Activated CD8-positive, alpha-beta T cell treated with anti-CD3 and anti-CD28 coated beads for 36 hours (primary cell): Measurements from ENCODE around the gene PPP1R1C. TPM values are rescaled to one million over a fixed set of nuclear protein-coding genes. Genes with fewer than 3 reads are reported as not detected.

Source experiments
- ATAC-seq: fragments of 200-7000 bp; cut with Tn5 transposase; one replicate; pipeline ENCODE4 v1.10.0; 2021; ENCODE audit warnings: mild to moderate bottlenecking, moderate library complexity
- CTCF ChIA-PET: fragments of 350-600 bp; sonication (Branson Sonifier 250); formaldehyde crosslinking; loops from one replicate; lab custom pipeline; 2021; ENCODE audit warnings: antibody characterized with exemption; lab: Charles Lee
- POLR2A ChIA-PET: fragments of 350-600 bp; sonication (Branson Sonifier 250); formaldehyde crosslinking; loops from one replicate; lab custom pipeline; 2021; ENCODE audit warnings: antibody characterized with exemption; lab: Charles Lee
- DNase-seq: peaks from one replicate; pipeline ENCODE4 v3.0.0-alpha.2; 2020
- H3K27ac Mint-ChIP-seq: one replicate; pipeline ENCODE4 v1.8.0; 2021; ENCODE audit warnings: mild to moderate bottlenecking, mixed read lengths
- H3K27me3 Mint-ChIP-seq: one replicate; pipeline ENCODE4 v1.8.0; 2021; ENCODE audit warnings: mixed read lengths
- H3K36me3 Mint-ChIP-seq: one replicate; pipeline ENCODE4 v1.8.0; 2021; ENCODE audit warnings: low read depth, mixed read lengths
- H3K4me1 Mint-ChIP-seq: one replicate; pipeline ENCODE4 v1.8.0; 2021; ENCODE audit warnings: low read depth, mixed read lengths
- H3K4me3 Mint-ChIP-seq: one replicate; pipeline ENCODE4 v1.8.0; 2021; ENCODE audit warnings: mild to moderate bottlenecking, moderate library complexity, mixed read lengths
- H3K9me3 Mint-ChIP-seq: one replicate; pipeline ENCODE4 v1.8.0; 2021; ENCODE audit warnings: mixed read lengths
- intact Hi-C: fragments of 100-400 bp; cut with micrococcal nuclease; formaldehyde crosslinking; loops from one replicate; pipeline ENCODE4 v1.10.0; 2022
- total RNA-seq, 2 experiments: library from RNA; stranded (reverse); gene quantifications; one replicate each; pipeline ENCODE4 v1.2.3, GENCODE V29; 2021
- TF ChIP-seq, protein P1 (sequence below): fragments of 200-600 bp; IDR thresholded peaks from one replicate; pipeline ENCODE4 v1.8.0; 2022; ENCODE audit warnings: antibody characterized with exemption, mild to moderate bottlenecking

The PPP1R1C gene
- total RNA-seq, 2 experiments from 2014 or later, result not detected

DNA sequence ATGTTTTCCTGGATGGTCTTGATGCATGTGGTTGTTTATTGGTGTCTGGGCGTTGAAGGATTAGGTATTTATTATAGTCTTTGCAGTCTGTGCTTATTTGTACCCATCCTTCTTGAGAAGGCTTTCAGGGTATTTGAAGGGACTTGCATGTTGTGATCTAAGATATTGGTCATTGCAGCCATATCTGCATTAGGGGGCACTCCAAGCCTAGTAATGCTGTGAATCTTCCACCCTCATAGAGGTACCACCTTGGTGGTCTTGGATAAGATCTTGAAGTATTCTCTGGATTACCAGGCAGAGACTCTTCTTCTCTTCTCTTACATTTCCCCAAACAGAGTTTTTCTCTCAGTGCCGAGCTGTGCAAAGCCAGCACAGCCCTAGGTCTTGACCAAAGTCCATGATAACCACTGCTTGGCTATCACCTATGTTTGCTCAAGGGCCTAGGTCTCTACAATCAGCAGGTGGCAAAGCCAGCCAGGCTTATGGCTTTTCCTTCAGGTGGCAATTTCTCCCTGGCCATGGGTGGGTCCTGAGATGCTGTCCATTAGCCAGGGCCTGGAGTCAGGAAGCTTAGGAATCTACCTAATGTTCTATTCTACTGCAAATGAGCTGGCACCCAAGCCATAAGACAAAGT lies 15.4 kb upstream of the PPP1R1C start:
- ChIA-PET CTCF (interaction anchor here (0.8 kb wide), 2 partner anchors 15 to 108 kb away, joined by 3 to 6 read pairs; no protein-coding TSS in a partner anchor), POLR2A (interaction anchor here (1.0 kb wide), 1 partner anchor 13 kb away, joined by 3 read pairs; no protein-coding TSS in a partner anchor)
- Mint-ChIP-seq H3K4me3 (no peak overlapping the region), H3K9me3 (no peaks in the 10 kb centered on the region), H3K4me1 (no peaks in the 10 kb centered on the region), H3K27me3 (peaks cover 8% of the 10 kb centered on the region), H3K27ac (no peak overlapping the region), H3K36me3 (no peaks in the 10 kb centered on the region)
- TF ChIP-seq, protein P1, sequence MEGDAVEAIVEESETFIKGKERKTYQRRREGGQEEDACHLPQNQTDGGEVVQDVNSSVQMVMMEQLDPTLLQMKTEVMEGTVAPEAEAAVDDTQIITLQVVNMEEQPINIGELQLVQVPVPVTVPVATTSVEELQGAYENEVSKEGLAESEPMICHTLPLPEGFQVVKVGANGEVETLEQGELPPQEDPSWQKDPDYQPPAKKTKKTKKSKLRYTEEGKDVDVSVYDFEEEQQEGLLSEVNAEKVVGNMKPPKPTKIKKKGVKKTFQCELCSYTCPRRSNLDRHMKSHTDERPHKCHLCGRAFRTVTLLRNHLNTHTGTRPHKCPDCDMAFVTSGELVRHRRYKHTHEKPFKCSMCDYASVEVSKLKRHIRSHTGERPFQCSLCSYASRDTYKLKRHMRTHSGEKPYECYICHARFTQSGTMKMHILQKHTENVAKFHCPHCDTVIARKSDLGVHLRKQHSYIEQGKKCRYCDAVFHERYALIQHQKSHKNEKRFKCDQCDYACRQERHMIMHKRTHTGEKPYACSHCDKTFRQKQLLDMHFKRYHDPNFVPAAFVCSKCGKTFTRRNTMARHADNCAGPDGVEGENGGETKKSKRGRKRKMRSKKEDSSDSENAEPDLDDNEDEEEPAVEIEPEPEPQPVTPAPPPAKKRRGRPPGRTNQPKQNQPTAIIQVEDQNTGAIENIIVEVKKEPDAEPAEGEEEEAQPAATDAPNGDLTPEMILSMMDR, result no peak
- DNase-seq (no peak), ATAC-seq (no peak)
- intact Hi-C loops, result no loop called here

DNA sequence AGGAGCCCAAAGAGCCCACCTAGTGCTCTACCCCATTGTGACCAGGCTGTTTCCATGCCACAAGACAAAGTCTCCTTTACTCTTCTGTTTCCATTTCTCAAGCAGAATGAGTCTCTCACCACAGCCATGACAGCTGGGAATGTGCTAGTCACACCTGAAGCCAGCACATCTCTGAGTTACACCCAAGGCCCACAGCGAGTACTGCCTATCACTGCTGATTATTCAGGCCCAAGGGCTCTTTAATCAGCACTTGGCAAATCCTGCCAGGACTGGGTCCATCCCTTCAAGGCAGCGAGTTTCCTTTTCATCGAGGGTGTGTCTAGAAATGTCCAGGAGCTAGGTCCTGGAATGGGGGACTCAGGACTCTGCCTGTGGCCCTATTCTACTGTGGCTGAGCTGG lies 14.6 kb upstream of the PPP1R1C start:
- CTCF ChIA-PET, result interaction anchor here (0.8 kb wide), 2 partner anchors 16 to 107 kb away, joined by 3 to 6 read pairs; no protein-coding TSS in a partner anchor
- TF ChIP-seq, protein P1, result no peak
- POLR2A ChIA-PET, result interaction anchor here (0.6 to 1.0 kb wide), 2 partner anchors 14 to 1278 kb away, joined by 3 read pairs; no protein-coding TSS in a partner anchor
- Mint-ChIP-seq H3K4me3 (no peak overlapping the region), H3K9me3 (no peaks in the 10 kb centered on the region), H3K36me3 (no peaks in the 10 kb centered on the region), H3K4me1 (no peaks in the 10 kb centered on the region), H3K27ac (no peak overlapping the region), H3K27me3 (peaks cover 8% of the 10 kb centered on the region)
- intact Hi-C loops, result no loop called here
- no peak for ATAC-seq
- no peak for DNase-seq

- DNase-seq, result no peak
- H3K4me3 Mint-ChIP-seq, result no peak overlapping the region
- H3K4me1 Mint-ChIP-seq, result no peaks in the 10 kb centered on the region
- no peak overlapping the region for H3K27ac Mint-ChIP-seq
- peaks cover 8% of the 10 kb centered on the region for H3K27me3 Mint-ChIP-seq
- H3K36me3 Mint-ChIP-seq, result no peaks in the 10 kb centered on the region
- ATAC-seq, result no peak
- intact Hi-C loops, result no loop called here
- TF ChIP-seq, protein P1, result no peak
- CTCF ChIA-PET, result interaction anchor here (1.7 kb wide), 1 partner anchor 18 kb away, joined by 4 read pairs; no protein-coding TSS in a partner anchor
- H3K9me3 Mint-ChIP-seq, result no peaks in the 10 kb centered on the region
- POLR2A ChIA-PET, result no interaction called here
Measured at GRCh38 chr2:181972431-181973170, 13.1 kb upstream of the PPP1R1C start.

DNA sequence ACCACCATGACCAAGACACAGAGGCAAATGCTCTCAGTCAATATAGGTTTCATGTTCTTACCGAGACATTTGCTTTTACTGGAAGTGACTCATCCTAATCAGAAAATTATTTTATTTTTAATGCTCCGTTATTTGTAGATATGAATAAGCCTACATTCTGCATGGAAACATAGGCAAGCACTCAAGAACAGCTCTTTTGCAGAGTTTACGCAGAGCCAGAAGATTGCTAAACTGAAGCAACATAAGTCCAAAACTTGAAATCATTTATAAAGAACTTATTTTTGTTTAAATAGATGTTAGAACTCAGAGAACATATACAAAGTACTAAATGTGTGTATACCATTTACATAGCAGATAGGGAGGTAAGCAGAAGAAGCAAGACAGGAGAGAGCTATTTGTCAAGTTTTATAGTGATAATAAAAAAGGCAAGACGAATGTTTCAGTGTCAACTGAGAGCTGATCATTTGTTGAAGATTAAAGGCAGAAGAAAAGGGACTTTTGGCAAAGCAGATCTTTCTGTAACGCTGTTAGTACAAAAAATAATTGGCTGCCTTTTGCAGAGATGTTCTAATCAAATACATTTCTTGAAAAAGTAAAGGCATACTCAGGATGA lies 12.4 kb upstream of the PPP1R1C start:
- ATAC-seq (no peak), DNase-seq (no peak)
- ChIA-PET POLR2A (no interaction called here), CTCF (interaction anchor here (1.7 kb wide), 1 partner anchor 19 kb away, joined by 4 read pairs; no protein-coding TSS in a partner anchor)
- peaks cover 8% of the 10 kb centered on the region for H3K27me3 Mint-ChIP-seq
- H3K36me3 Mint-ChIP-seq, result no peaks in the 10 kb centered on the region
- H3K27ac Mint-ChIP-seq, result no peak overlapping the region
- TF ChIP-seq, protein P1, result no peak
- no peak overlapping the region for H3K4me3 Mint-ChIP-seq
- H3K9me3 Mint-ChIP-seq, result no peaks in the 10 kb centered on the region
- intact Hi-C loops, result no loop called here
- peaks cover 6% of the 10 kb centered on the region for H3K4me1 Mint-ChIP-seq
